Endothelial cell (in vitro differentiated cells): ENCODE data around the gene FOXN1. TPM values are rescaled to one million over a fixed set of nuclear protein-coding genes. Genes with fewer than 3 reads are reported as not detected.

Experiments
- DNase-seq: peaks from one replicate; pipeline ENCODE4 v3.0.0; 2021; ENCODE audit warnings: low spot score
- H3K27ac Mint-ChIP-seq: one replicate; pipeline ENCODE4 v1.8.0; 2021; ENCODE audit warnings: mixed read lengths, inconsistent platforms; ENCODE audit not compliant: unreplicated experiment
- H3K27me3 Mint-ChIP-seq: one replicate; pipeline ENCODE4 v1.8.0; 2021; ENCODE audit warnings: mild to moderate bottlenecking, moderate library complexity, mixed read lengths, inconsistent platforms; ENCODE audit not compliant: unreplicated experiment
- H3K36me3 Mint-ChIP-seq: one replicate; pipeline ENCODE4 v1.8.0; 2021; ENCODE audit warnings: mild to moderate bottlenecking, low read depth, mixed read lengths, inconsistent platforms; ENCODE audit not compliant: unreplicated experiment
- H3K4me1 Mint-ChIP-seq: one replicate; pipeline ENCODE4 v1.8.0; 2021; ENCODE audit warnings: mild to moderate bottlenecking, mixed read lengths, inconsistent platforms; ENCODE audit not compliant: unreplicated experiment
- H3K4me3 Mint-ChIP-seq: one replicate; pipeline ENCODE4 v1.8.0; 2021; ENCODE audit warnings: mild to moderate bottlenecking, mixed read lengths, inconsistent platforms; ENCODE audit not compliant: unreplicated experiment
- H3K9me3 Mint-ChIP-seq: one replicate; pipeline ENCODE4 v1.8.0; 2021; ENCODE audit warnings: mixed read lengths, inconsistent platforms; ENCODE audit not compliant: unreplicated experiment
- total RNA-seq: library from RNA; stranded (reverse); fragmentation: NEBNext Ultra II Directional; extraction: Animal tissue kit (Norgen Biotek cat#: 25700); gene quantifications from one replicate; pipeline ENCODE4 v1.2.1, GENCODE V29; 2021; ENCODE audit not compliant: unreplicated experiment
- TF ChIP-seq, protein P1 (sequence below): fragments of 200-600 bp; sonication (generic); IDR thresholded peaks from one replicate; pipeline ENCODE4 v1.5.0; 2021; ENCODE audit warnings: antibody characterized with exemption; ENCODE audit not compliant: unreplicated experiment

Gene FOXN1
- total RNA-seq, 1 donor from 2014 or later = not detected

DNA sequence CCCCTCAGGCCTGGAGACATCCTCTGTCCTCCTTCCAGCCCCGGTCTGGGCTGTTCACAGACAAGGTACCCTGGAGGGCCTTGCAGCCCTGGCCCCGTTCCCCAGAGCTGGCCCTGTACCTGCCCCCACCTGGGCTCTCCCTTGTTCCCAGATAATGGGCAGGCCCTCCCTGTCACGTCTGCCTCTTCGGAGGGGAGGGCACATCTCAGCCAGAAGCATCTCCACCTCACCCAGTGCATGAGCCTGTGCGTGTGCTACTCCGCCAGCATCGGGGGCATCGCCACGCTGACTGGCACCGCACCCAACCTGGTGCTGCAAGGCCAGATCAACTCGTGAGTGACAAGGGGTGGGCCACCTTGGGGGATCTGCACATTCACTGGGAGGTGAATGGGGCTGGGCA lies 14.9 kb upstream of the FOXN1 start:
- TF ChIP-seq, protein P1, sequence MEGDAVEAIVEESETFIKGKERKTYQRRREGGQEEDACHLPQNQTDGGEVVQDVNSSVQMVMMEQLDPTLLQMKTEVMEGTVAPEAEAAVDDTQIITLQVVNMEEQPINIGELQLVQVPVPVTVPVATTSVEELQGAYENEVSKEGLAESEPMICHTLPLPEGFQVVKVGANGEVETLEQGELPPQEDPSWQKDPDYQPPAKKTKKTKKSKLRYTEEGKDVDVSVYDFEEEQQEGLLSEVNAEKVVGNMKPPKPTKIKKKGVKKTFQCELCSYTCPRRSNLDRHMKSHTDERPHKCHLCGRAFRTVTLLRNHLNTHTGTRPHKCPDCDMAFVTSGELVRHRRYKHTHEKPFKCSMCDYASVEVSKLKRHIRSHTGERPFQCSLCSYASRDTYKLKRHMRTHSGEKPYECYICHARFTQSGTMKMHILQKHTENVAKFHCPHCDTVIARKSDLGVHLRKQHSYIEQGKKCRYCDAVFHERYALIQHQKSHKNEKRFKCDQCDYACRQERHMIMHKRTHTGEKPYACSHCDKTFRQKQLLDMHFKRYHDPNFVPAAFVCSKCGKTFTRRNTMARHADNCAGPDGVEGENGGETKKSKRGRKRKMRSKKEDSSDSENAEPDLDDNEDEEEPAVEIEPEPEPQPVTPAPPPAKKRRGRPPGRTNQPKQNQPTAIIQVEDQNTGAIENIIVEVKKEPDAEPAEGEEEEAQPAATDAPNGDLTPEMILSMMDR = no peak
- H3K36me3 Mint-ChIP-seq = peaks cover 5% of the 10 kb centered on the region

DNA sequence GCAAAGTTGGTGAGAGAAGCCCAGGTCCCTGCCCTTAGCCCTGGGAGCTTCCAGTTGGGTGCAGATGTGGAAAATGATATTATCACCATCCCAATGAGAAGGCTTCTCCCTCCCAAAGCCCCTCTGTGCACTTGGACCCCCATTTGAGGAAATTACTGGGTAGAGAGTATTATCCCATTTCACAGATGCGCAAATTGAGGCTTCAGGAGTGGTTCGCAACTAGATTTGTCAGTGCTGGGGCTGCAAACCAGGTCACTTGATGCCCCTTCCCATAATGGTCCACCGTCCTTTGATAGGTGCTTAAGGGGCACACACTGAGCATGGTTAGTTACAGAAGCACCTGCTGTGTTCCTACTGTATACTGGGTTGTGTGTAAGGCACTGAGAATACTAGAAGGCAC lies 14.3 kb upstream of the FOXN1 start:
- Mint-ChIP-seq H3K36me3 (peaks cover 5% of the 10 kb centered on the region), H3K27me3 (peaks cover 6% of the 10 kb centered on the region), H3K4me1 (peaks cover 6% of the 10 kb centered on the region), H3K27ac (peak overlapping the region; percentile 57), H3K9me3 (no peaks in the 10 kb centered on the region), H3K4me3 (no peak overlapping the region)
- TF ChIP-seq, protein P1 = no peak
- no peak for DNase-seq

More for the DNA sequence above, 14.9 kb upstream of the FOXN1 start:
- peaks cover 6% of the 10 kb centered on the region for H3K27me3 Mint-ChIP-seq
- no peaks in the 10 kb centered on the region for H3K9me3 Mint-ChIP-seq
- no peak overlapping the region for H3K4me3 Mint-ChIP-seq
- no peak overlapping the region for H3K27ac Mint-ChIP-seq
- peaks cover 6% of the 10 kb centered on the region for H3K4me1 Mint-ChIP-seq
- no peak for DNase-seq

DNA sequence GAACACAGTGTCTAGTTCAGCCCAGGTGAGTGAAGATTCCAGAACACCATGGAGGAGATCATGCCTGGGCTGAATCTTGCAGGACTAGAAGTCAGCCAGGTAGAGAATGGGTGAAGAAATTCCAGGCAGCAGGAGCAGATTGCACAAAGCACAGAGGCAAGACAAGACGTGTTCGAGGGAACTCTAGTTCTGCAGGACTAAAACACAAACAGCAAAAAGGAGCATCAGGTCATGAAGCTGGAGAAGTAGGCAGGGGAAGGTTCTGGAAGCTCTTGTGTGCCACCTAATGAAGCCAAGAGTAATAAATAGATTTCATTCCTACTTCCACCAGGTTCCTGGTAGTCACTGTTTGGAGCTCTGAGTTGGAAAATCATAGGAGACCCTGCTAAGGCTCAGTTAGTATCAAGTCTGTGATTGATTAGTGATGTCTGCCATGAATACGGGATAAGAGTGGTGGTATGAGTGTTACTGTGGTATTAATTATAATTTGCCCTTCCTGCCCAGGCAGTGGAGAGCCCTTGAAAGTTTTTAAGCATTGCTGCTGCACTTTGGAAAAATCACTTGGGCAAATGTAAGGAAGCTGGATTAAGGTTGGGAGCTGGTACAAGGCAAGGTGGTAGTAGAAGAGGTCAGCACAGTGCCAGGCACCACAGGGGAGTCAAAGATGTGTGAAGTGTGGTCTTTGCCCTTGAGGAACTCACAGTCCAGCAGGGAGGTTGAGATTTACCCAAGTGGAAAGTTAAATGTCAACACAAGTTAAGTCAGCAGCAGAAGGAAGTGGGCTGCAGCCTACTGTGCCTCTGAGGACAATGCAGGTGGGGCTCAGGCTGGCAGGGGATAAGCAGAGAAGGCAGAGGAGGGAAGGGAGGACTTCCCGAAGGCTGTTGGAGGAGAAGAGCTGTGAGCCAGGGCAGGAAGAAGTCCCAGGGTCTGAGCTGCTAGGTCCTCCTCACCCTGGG lies 13.5 kb upstream of the FOXN1 start:
- Mint-ChIP-seq H3K36me3 (peaks cover 5% of the 10 kb centered on the region), H3K27me3 (peaks cover 6% of the 10 kb centered on the region), H3K27ac (peak overlapping the region; percentile 57), H3K4me1 (peaks cover 6% of the 10 kb centered on the region), H3K4me3 (peak overlapping the region; percentile 2), H3K9me3 (no peaks in the 10 kb centered on the region)
- TF ChIP-seq, protein P1 = no peak
- no peak for DNase-seq

DNA sequence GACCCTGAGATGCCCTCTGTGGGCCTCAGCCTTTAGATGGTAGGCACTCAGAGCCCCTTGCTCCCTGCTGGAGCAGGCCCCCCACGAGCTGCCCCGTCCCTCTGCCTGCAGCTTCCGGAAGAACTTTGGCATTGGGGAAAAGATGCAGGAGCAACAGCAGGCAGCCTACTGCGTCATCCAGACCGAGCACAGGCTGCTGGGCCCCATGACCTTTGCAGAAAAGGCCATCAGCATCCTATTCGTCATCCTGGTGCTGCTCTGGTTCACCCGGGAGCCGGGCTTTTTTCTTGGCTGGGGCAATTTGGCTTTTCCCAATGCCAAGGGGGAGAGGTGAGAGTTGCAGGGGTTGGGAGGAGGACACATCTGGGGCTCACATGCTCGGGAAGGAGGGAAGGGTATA lies 12.7 kb upstream of the FOXN1 start:
- H3K9me3 Mint-ChIP-seq = no peaks in the 10 kb centered on the region
- H3K27ac Mint-ChIP-seq = no peak overlapping the region
- no peak overlapping the region for H3K4me3 Mint-ChIP-seq
- peaks cover 5% of the 10 kb centered on the region for H3K27me3 Mint-ChIP-seq
- H3K36me3 Mint-ChIP-seq = peaks cover 5% of the 10 kb centered on the region
- TF ChIP-seq, protein P1 = no peak
- DNase-seq = no peak
- H3K4me1 Mint-ChIP-seq = peaks cover 6% of the 10 kb centered on the region
